GM19395 (cell line): ENCODE data around the gene WWC2.
"Not testable (repeated sequence)": the region's sequence is repeated elsewhere in the genome, so short reads cannot be mapped to it uniquely, and the experiment has no call there.

Experiments
- ATAC-seq: cut with Tn5 transposase; IDR thresholded peaks from one replicate; pipeline ENCODE4 v1.9.1; 2021; ENCODE audit warnings: mild to moderate bottlenecking, moderate library complexity; ENCODE audit not compliant: unreplicated experiment

Gene WWC2

GRCh38 chr4:183100298-183100599 is 1.2 kb downstream of the WWC2 start:
- ATAC-seq: no peak

GRCh38 chr4:183100827-183101226 is 1.8 kb downstream of the WWC2 start:
- ATAC-seq: no peak

- no peak for ATAC-seq
Measured at GRCh38 chr4:183101956-183102480, 3.0 kb downstream of the WWC2 start.

GRCh38 chr4:183105092-183105491 is 6.0 kb downstream of the WWC2 start:
- ATAC-seq: no peak

DNA sequence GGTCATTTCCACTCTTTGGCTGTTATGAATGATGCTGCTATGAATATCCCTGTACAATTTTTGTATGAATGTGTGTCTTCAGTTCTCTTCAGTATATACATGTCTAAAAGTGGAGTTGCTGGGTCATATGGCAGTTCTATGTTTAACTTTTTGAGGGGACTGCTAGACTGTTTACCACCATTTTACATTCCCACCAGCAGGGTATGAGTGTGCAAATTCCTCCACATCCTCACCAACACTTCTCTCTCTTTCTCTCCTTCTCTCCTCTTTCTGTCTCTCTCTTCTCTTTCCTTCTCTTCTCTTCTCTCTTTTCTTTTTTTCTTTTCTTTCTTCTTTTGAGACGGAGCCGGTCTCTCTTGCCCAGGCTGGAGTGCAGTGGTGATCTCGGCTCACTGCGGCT is 7.8 kb downstream of the WWC2 start:
- no peak for ATAC-seq

DNA sequence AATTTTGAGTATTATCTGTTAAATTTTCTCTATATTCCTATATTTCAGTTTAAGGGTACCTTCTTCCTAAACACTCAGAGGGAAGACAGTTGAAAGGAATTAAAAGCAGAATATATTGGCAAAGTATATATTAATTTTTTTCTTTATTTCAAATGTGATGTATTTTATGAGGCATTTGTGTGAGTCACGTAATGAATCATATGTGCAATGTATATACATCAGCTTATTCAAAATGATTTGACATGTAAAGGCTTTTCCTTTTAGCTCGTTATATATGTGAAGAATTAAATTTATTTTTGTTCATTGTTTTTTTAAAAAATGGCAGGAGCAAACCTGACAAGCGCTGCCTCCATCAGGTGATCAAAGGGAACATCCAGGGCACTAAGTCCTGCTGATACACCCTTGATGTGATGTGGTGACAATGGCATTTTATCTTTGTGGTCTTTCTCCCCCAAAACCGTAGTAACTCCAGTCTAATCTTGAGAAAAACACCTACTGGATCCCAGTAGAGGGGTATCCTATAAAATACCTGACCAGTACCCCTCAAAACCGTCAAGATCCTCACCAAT is 8.9 kb downstream of the WWC2 start:
- ATAC-seq: no peak

- ATAC-seq: no peak
Measured at GRCh38 chr4:183110244-183110643, 11.2 kb downstream of the WWC2 start.

DNA sequence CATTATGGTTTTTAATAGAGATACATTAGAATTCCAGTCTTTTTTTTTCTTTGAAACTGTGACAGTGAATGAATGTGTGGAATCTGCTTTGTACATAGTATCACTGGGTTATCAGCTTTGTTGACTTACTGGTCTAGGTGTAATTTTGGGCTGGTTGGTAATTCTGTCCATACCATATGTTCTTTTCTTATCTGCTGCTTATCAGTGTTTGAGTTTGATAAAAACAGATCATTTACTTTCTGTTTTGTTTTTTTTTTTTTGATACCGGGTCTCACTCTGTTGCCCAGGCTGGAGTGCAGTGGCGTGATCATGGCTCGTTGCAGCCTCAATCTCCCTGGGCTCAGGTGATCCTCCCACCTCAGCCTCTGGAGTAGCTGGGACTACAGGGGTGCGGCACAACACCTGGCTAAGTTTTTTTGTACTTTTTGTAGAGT is 12.4 kb downstream of the WWC2 start:
- ATAC-seq: no peak

GRCh38 chr4:183118141-183118540 is 19.1 kb downstream of the WWC2 start:
- ATAC-seq: no peak

- no peak for ATAC-seq
Measured at GRCh38 chr4:183118585-183118984, 19.5 kb downstream of the WWC2 start.

DNA sequence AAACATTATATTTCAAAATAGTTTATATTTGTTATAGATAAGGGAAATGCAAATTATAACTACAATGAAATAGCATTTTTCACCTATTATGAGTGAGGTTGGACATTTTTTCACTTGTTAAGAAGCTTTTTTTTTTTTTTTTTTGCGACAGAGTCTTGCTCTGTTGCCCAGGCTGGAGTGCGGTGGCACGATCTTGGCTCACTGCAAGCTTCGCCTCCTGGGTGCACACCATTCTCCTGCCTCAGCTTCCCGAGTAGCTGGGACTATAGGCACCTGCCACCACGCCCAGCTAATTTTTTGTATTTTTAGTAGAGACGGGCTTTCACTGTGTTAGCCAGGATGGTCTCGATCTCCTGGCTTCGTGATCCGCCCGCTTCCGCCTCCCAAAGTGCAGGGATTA is 22.6 kb downstream of the WWC2 start:
- ATAC-seq: not testable (repeated sequence)

DNA sequence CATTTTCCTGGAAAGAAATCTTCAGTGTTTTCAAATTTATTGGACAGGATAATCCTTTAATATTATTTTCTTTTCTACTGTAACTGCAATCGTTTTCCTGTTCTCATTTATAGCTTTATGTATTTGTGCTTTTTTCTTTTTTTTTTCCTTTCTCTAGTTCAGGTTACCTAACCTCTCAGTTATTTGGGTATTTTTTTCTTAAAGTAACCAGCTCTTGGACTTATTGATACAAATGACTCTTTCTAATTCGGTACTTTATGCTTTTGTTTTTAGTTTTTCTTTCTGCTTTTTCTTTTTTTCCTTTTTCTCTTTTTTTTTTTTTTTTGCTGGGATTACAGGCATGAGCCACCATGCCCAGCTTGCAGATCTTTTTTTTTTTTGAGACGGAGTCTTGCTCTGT is 25.2 kb downstream of the WWC2 start:
- ATAC-seq: no peak

GRCh38 chr4:183124865-183125264 is 25.8 kb downstream of the WWC2 start:
- no peak for ATAC-seq

- no peak for ATAC-seq
Measured at GRCh38 chr4:183129125-183129524, 30.1 kb downstream of the WWC2 start.

DNA sequence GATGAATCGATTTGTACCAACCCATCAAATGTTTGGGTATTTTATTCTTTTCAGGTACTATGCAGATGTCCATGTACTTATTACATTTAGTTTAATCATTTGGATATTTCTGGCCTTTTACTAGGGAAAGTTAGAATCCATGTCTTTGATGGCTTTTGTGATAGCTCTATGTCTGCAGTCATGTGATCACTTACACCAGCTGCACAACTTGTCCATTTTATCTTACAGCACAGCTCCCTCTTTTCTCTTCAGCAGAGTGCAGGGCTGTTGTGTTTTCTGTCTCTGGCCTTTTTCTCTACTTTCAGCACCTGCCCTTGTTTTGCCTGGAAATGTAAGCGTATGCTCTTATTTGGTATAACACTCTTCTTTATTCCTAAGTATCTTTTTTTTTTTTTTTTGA is 30.6 kb downstream of the WWC2 start:
- no peak for ATAC-seq

- no peak for ATAC-seq
Measured at GRCh38 chr4:183130328-183131155, 31.5 kb downstream of the WWC2 start.

DNA sequence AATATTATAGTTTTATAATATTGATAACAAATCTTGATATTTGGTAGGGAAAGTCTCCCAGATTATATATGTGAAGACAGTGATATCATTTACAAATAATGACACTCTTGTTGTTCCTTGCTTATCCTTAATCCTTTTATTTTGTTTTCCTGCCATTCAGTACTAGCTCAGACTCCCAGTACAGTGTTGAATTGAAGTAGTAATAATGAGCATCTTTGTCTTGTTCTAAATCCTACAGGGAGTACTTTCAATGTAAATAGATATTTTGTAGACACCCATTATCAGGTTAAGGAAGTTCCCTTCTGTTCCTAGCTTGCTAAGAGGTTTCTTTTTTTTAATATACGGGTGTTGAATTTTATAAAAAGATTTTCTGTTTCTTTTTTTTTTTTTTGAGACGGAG is 33.0 kb downstream of the WWC2 start:
- no peak for ATAC-seq

DNA sequence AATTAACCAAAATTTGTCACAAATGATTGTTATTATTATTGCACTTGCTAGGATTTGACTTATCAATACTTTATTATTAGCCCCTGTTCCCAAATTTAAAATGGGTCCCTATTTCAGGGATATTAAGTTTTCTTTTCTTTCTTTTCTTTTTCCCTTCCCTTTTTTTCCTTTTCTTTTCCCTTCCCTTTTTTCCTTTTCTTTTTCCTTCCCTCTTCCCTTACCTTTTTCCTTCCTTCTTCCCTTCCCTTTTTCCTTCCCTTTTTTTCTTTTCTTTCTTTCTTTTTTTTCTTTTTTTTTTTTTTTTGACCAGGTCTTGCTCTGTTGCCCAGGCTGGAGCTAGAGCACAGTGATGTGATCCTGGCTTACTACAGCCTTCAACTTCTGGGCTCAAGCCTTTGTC is 33.8 kb downstream of the WWC2 start:
- no peak for ATAC-seq

DNA sequence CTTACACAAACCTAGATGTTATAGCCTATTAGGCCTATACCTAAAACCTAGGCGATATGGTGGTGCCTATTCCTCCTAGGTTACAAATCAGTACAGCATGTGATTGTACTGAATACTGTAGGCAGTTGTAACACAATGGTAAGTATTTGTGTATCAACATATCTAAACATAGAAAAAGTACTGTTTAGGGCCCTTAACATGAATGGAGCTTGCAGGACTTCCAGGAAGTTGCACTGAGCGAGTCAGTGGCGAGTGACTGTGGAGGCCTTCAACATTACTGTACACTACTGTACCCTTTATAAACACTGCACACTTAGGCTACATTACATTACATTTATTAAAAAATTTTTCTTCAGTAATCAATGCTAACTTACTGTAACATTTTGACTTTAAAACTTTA is 37.8 kb downstream of the WWC2 start:
- no peak for ATAC-seq

DNA sequence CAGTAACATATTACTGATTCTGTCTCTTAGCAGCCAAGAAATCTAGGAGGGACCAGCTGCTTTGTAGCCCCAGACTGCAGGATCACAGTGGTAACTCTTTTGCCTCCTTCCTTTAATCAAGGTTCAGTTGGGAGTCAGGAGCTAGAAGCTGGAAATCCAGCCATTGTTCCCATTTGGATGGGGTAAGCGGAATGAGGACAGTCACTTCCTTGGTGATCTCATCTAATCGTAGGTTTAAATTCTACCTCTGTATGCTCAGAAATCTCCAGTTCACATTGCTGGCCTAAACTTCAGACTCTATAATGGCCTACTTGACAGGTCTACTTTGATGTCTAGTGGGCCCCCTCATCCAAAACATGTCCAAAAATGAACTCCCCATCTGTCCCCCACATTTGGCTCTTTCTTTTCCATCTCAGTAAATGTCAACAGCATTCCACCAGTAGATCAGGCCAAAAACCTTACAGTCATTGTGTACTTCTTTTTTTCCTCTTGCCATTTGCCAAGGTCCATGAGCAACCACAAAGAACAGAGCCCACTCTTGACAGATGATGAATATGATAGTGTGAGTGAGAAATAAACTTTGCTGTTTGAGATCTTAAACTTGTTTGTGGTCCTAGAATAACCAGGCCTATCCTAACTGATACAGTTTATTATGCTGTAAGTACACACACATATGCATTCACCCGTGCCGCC is 40.1 kb downstream of the WWC2 start:
- ATAC-seq: no peak

DNA sequence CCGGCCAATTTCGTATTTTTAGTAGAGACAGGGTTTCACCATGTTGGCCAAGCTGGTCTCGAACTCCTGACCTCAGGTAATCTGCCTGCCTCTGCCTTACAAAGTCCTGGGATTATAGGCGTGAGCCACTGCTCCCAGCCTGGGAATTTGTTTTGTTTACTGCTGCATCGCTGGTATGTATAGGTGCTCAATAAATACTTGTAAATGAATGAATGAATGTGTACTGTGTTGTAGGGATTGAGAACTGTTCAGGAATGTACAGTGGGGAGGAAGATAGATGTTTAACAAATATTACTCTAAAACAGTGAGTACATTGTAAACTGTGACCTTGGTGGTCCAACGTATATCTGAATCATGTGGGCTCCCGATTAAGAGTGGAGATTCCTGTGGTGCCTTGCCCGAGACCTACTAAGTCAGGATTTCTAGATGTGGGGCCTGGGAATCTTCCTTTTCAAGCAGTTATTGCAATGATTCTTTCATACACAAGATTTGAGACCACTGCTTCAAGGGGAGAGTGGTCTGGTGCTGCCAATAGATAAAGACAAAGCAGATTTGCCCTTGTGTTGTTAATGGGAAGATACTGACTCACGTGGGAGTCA is 41.0 kb downstream of the WWC2 start:
- ATAC-seq: no peak

GRCh38 chr4:183140911-183141320 is 41.9 kb downstream of the WWC2 start:
- ATAC-seq: no peak
